Liver (tissue), 2 donors: ENCODE measurements around the gene AFF4.

Experiments used
- CTCF ChIP-seq: fragments of 150-350 bp; IDR thresholded peaks from 2 replicates; pipeline ENCODE4 v1.5.1; 2017; ENCODE audit warnings: improper control_type of control experiment, low read depth, low read length; ENCODE audit not compliant: missing input control
- REST ChIP-seq: IDR thresholded peaks from 2 replicates; pipeline ENCODE4 v1.6.1; 2016; ENCODE audit warnings: antibody characterized with exemption, mild to moderate bottlenecking
- donor health status: healthy.

- TF ChIP-seq CTCF (no peak), REST (no peak)
These were observed 61.7 kb downstream of the AFF4 start for GRCh38 chr5:132901730-132902129.
